Heart left ventricle (tissue), 16 donors: ENCODE data around the gene UBASH3A. TPM values are rescaled to one million over a fixed set of nuclear protein-coding genes. Genes with fewer than 3 reads are reported as not detected.

Experiments
- ATAC-seq, 4 donors: fragments of 200-7000 bp; cut with Tn5 transposase; one replicate each; pipeline ENCODE4 v1.9.1; 2020 to 2022; ENCODE audit warnings: moderate library complexity in 4 of 4, mild to moderate bottlenecking in 3 of 4, moderate number of reproducible peaks in 1 of 4
- DNase-seq, 5 donors: peaks; one replicate each; pipeline ENCODE4 v3.0.0-alpha.2; 2020
- H3K27ac ChIP-seq, 12 donors: fragments of 200-600 bp; sonication (generic) in 4 of 12; one replicate each; pipeline versions ENCODE4 v1.5.0 to v1.8.0; 2016 to 2022; ENCODE audit warnings: mild to moderate bottlenecking in 2 of 12
- H3K27me3 ChIP-seq, 9 donors: fragments of 200-600 bp; sonication (generic) in 2 of 9; one replicate each; pipeline versions ENCODE4 v1.5.1 to v1.8.0; 2016 to 2022; ENCODE audit warnings: mild to moderate bottlenecking in 3 of 9
- H3K36me3 ChIP-seq, 9 donors: fragments of 200-600 bp; sonication (generic) in 2 of 9; one replicate each; pipeline versions ENCODE4 v1.5.0 to v1.8.0; 2018 to 2022; ENCODE audit warnings: mild to moderate bottlenecking in 2 of 9
- H3K4me1 ChIP-seq, 12 donors: fragments of 200-600 bp; sonication (generic) in 4 of 12; one replicate each; pipeline versions ENCODE4 v1.5.0 to v1.8.0; 2016 to 2022; ENCODE audit warnings: mild to moderate bottlenecking in 3 of 12
- H3K4me3 ChIP-seq, 12 donors: fragments of 200-600 bp; sonication (generic) in 4 of 12; one replicate each; pipeline versions ENCODE4 v1.5.0 to v1.8.0; 2017 to 2022; ENCODE audit warnings: mild to moderate bottlenecking in 9 of 12, moderate library complexity in 4 of 12
- H3K9me3 ChIP-seq, 12 donors: fragments of 200-600 bp; sonication (generic) in 4 of 12; one replicate each; pipeline versions ENCODE4 v1.5.0 to v1.8.0; 2016 to 2022; ENCODE audit warnings: mild to moderate bottlenecking in 1 of 12
- POLR2A ChIP-seq, 2 donors: fragments of 450-650 bp; IDR thresholded peaks; one replicate each; pipeline ENCODE4 v1.6.1; 2017; ENCODE audit warnings: antibody characterized with exemption in 2 of 2, mild to moderate bottlenecking in 2 of 2, moderate library complexity in 2 of 2
- WGBS, 4 donors: extraction: QIAGEN DNeasy Blood & Tissue Kit in 2 of 4; methylation state at CpG; one replicate each; pipeline versions ENCODE4 v1.1.5 to v1.1.7; 2013 to 2018; 5-methylcytosine and 5-hydroxymethylcytosine counted together
- intact Hi-C, 10 donors: fragments of 100-400 bp; cut with DNase I; formaldehyde crosslinking; loops; one replicate each; pipeline versions ENCODE4 v1.11.1 to v1.14.2; 2022
- polyA plus RNA-seq, 2 donors: library from polyadenylated mRNA; stranded (reverse); fragments of 200-250 nt; gene quantifications; one replicate each; pipeline ENCODE4 v1.2.3, GENCODE V29; 2013
- total RNA-seq, 9 donors: library from RNA; depleted of rRNA in 2 of 9; stranded (reverse); fragments of >200 nt in 2 of 9; fragmentation: NEBNext Ultra II Directional in 3 of 9; extraction: Animal tissue kit (Norgen Biotek cat#: 25700) in 3 of 9; gene quantifications; one replicate each; pipeline versions ENCODE4 v1.1.0 to v1.2.4, GENCODE V29; 2016 to 2023
- TF ChIP-seq, protein P1 (sequence below), 12 donors: fragments of 200-600 bp; sonication (generic) in 4 of 12; IDR thresholded peaks; one replicate each; pipeline versions ENCODE4 v1.5.0 to v1.8.0; 2018 to 2022; ENCODE audit warnings: antibody characterized with exemption in 12 of 12, mild to moderate bottlenecking in 5 of 12
- donor health status: ischemic (EF 13 %, LVEDD 7.1; RV severe dilation, severe dysfunction).
- donor health status: healthy with polysubstance abuse.
- donor health status: DM: no; HTN: yes; CAD: no.
- donor health status: DM: no; HTN: no; CAD: no.
- donor health status: ischemic (EF 25% LVEDD 6.9; RV normal size, moderate dysfunction).
- donor health status: ischemic (EF 25% LVEDD 5.7; RV mildly dilated, moderate dysfunction).
- donor health status: healthy.
- donor health status: DM: yes; HTN: yes; CAD: no.
- donor health status: ischemic (EF 35%, LVEDD 5.7; RV mildly dilated, moderate dysfunction).
- donor health status: nonischemic (EF 11% LVEDD 7.7; RV severe dilation, severe dysfunction).
- donor health status: DM: yes; HTN: yes; CAD: no.
- donor health status: PGD.
- donor health status: ischemic (EF 29% LVEDD 5.4; RV normal size, mild dysfunction).
- donor health status: nonischemic (EF 23%, LVEDD 6.1; RV moderate dilation, normal function).

Gene UBASH3A
- total and polyA plus RNA-seq, 11 donors: 0.04 to 2.4 (median 0.47) TPM; not detected in 7

DNA sequence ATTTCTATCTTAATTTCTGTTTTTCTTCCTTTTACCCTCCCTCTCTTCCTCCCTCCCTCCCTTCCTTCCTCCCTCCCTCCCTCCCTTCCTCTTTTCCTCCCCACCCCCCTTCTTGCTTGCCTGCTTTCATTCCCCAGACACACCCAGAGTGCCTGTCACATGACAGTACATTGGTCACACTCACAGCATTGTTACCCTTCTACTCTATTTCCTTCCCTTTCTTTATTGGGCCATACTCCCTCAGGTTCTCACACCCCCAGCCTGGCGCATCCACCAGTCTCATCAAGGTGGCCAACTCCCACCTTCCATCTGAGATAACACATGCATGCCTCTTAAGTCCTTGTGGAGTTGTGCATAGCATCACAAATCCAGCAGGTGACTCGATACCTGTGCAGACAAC, 18.7 kb upstream of the UBASH3A start:
- Histone ChIP-seq H3K4me3 (no peak overlapping the region), H3K27ac (no peak overlapping the region), H3K36me3 (no peaks in the 10 kb centered on the region), H3K9me3 (peaks cover 0 to 15% (median 4%) of the 10 kb centered on the region in 12 donors), H3K27me3 (peaks cover 0 to 11% (median 0%) of the 10 kb centered on the region in 9 donors), H3K4me1 (peaks cover 0 to 7% (median 0%) of the 10 kb centered on the region in 12 donors)
- DNase-seq: no peak
- WGBS, 4 donors: 76 to 84% (median 79%) methylated on average over 2 of the region's 2 CpGs
- intact Hi-C loops: loop anchor here in 1 of 10 donors (5.0 kb wide), 1 partner anchor 238 kb away; no protein-coding TSS in a partner anchor
- TF ChIP-seq, protein P1, sequence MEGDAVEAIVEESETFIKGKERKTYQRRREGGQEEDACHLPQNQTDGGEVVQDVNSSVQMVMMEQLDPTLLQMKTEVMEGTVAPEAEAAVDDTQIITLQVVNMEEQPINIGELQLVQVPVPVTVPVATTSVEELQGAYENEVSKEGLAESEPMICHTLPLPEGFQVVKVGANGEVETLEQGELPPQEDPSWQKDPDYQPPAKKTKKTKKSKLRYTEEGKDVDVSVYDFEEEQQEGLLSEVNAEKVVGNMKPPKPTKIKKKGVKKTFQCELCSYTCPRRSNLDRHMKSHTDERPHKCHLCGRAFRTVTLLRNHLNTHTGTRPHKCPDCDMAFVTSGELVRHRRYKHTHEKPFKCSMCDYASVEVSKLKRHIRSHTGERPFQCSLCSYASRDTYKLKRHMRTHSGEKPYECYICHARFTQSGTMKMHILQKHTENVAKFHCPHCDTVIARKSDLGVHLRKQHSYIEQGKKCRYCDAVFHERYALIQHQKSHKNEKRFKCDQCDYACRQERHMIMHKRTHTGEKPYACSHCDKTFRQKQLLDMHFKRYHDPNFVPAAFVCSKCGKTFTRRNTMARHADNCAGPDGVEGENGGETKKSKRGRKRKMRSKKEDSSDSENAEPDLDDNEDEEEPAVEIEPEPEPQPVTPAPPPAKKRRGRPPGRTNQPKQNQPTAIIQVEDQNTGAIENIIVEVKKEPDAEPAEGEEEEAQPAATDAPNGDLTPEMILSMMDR (IDR thresholded peaks at IDR 0.05): no peak
- TF ChIP-seq POLR2A (IDR thresholded peaks at IDR 0.05): no peak
- ATAC-seq: peak in 1 of 4 donors; percentile 29

DNA sequence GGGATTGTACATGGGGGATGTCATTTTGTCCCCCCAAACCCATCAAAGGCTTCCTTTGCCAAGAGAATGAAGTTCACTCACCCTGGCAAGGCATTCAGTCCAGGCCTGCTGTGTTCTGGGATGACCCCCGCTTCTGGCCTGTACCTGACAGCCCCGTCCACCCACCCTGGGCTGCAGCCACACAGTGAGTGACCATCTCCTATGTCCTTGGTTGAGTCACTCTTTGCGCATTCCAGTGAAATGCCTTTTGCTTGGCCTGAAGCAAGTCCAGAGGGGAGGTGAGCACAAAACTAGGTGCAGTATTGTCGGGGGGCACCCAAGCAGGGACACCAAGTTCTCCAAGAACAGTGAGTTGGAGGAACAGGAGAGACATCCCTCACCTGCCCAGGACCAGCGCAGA, 18.1 kb upstream of the UBASH3A start:
- TF ChIP-seq POLR2A (IDR thresholded peaks at IDR 0.05): no peak
- TF ChIP-seq, protein P1 (IDR thresholded peaks at IDR 0.05): no peak
- intact Hi-C loops: no loop called here
- H3K9me3 ChIP-seq: peaks cover 0 to 15% (median 4%) of the 10 kb centered on the region in 12 donors
- peaks cover 0 to 7% (median 0%) of the 10 kb centered on the region in 12 donors for H3K4me1 ChIP-seq
- H3K4me3 ChIP-seq: no peak overlapping the region
- WGBS, 4 donors: 93 to 100% (median 95%) methylated on average over 5 of the region's 5 CpGs
- H3K27ac ChIP-seq: no peak overlapping the region
- ATAC-seq: no peak
- DNase-seq: no peak
- H3K27me3 ChIP-seq: peaks cover 0 to 11% (median 0%) of the 10 kb centered on the region in 9 donors
- H3K36me3 ChIP-seq: no peaks in the 10 kb centered on the region

DNA sequence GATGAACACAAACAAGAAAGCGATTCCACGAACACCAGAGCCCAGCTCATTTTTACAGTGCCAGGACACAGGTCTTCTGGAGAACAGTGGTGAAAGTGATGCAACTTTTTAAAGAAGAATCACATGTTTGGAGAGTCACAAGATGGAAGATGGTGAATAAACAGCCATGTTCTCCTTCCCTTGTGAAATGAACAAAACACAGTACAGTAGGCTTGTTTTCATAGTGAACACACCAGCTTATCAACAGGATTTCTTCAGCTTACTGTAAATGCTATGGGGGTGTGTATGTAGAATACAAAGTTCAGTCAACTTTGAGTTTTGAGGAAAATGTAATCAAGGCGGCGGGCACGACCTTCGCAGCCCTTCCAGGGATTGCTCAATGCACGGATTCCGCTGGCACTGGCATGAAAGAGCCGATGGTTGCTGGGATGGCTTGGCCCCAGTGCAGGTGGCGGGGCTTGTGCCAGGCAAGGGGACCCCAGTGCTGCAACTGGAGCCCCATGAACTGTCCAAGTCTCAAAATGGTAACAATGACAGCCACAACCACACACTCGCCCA, 17.6 kb upstream of the UBASH3A start:
- Histone ChIP-seq H3K9me3 (peaks cover 0 to 15% (median 4%) of the 10 kb centered on the region in 12 donors), H3K27me3 (peaks cover 0 to 11% (median 0%) of the 10 kb centered on the region in 9 donors), H3K36me3 (no peaks in the 10 kb centered on the region), H3K27ac (no peak overlapping the region), H3K4me3 (no peak overlapping the region), H3K4me1 (peaks cover 0 to 7% (median 0%) of the 10 kb centered on the region in 12 donors)
- DNase-seq (no peak), ATAC-seq (no peak)
- TF ChIP-seq POLR2A (IDR thresholded peaks at IDR 0.05): no peak
- TF ChIP-seq, protein P1 (IDR thresholded peaks at IDR 0.05): no peak
- 89 to 95% (median 94%) methylated on average over 11 of the region's 11 CpGs for WGBS, 4 donors
- intact Hi-C loops: no loop called here

DNA sequence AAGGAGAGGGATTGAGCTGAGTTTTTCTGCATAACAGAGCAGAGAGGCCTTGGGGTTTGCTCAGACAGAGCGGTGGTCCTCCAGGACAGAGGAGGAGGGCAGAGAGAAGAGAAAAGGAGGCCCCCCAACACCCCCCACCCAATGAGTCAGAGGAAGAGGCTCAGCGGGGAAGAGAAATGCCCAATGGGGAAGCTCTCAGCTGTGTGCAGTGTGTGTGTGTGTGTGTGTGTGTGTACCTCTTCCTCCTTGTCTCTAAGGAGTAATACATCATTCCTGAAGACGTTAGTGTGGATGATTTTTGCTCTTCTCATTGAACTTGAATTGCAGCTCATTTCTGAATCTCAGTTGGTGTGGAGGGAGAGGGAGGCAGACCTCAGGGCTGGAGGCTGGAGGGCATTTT, 16.5 kb upstream of the UBASH3A start:
- H3K9me3 ChIP-seq: peaks cover 0 to 6% (median under 1%) of the 10 kb centered on the region in 12 donors
- H3K4me3 ChIP-seq: no peak overlapping the region
- TF ChIP-seq, protein P1 (IDR thresholded peaks at IDR 0.05): no peak
- no peak for TF ChIP-seq POLR2A (IDR thresholded peaks at IDR 0.05)
- H3K4me1 ChIP-seq: peaks cover 0 to 7% (median 0%) of the 10 kb centered on the region in 12 donors
- ATAC-seq (peak in 1 of 4 donors; percentile 31), DNase-seq (no peak)
- no peaks in the 10 kb centered on the region for H3K36me3 ChIP-seq
- H3K27ac ChIP-seq: no peak overlapping the region
- intact Hi-C loops: no loop called here
- 63 to 72% (median 69%) methylated on average over 3 of the region's 3 CpGs for WGBS, 4 donors
- H3K27me3 ChIP-seq: peaks cover 0 to 11% (median 0%) of the 10 kb centered on the region in 9 donors
